WTC11 (cell line): Measurements from ENCODE around the gene TEKTIP1. TPM values are rescaled to one million over a fixed set of nuclear protein-coding genes. Genes with fewer than 3 reads are reported as not detected.
A peak's percentile ranks its signal among the peaks of the same experiment; 100 is the strongest.

Experiments
- ATAC-seq: fragments of 200-7000 bp; cut with Tn5 transposase; 2 replicates; pipeline ENCODE4 v1.10.0; 2021; ENCODE audit warnings: mild to moderate bottlenecking, moderate library complexity
- CTCF ChIA-PET: fragments of 300-600 bp; sonication (Branson Sonifier 250); formaldehyde crosslinking; loops from one replicate; lab custom pipeline; 2021; ENCODE audit warnings: antibody characterized with exemption; lab: Charles Lee
- POLR2A ChIA-PET: fragments of 350-600 bp; sonication (Branson Sonifier 250); formaldehyde crosslinking; loops from one replicate; lab custom pipeline; 2021; ENCODE audit warnings: antibody characterized with exemption; lab: Charles Lee
- DNase-seq: peaks from one replicate; pipeline ENCODE4 v3.0.0; 2021; ENCODE audit warnings: low spot score
- H3K27ac Mint-ChIP-seq: 2 replicates; pipeline ENCODE4 v1.8.0; 2021; ENCODE audit warnings: mixed read lengths
- H3K27me3 Mint-ChIP-seq: 2 replicates; pipeline ENCODE4 v1.8.0; 2021; ENCODE audit warnings: low read depth, mild to moderate bottlenecking, moderate library complexity, mixed read lengths
- H3K36me3 Mint-ChIP-seq: 2 replicates; pipeline ENCODE4 v1.8.0; 2021; ENCODE audit warnings: mixed read lengths
- H3K4me1 Mint-ChIP-seq: 2 replicates; pipeline ENCODE4 v1.8.0; 2022; ENCODE audit warnings: mixed read lengths
- H3K4me3 Mint-ChIP-seq: 2 replicates; pipeline ENCODE4 v1.8.0; 2021; ENCODE audit warnings: mild to moderate bottlenecking, moderate library complexity, mixed read lengths
- H3K9me3 Mint-ChIP-seq: 2 replicates; pipeline ENCODE4 v1.8.0; 2021; ENCODE audit warnings: mixed read lengths
- CREB1 ChIP-seq: sonication (generic); formaldehyde crosslinking; IDR thresholded peaks from 2 replicates; pipeline ENCODE4 v1.8.0; 2023; ENCODE audit warnings: mild to moderate bottlenecking, missing genetic modification reagents
- CREM ChIP-seq: sonication (generic); formaldehyde crosslinking; IDR thresholded peaks from 2 replicates; pipeline ENCODE4 v1.8.1; 2022; ENCODE audit warnings: mild to moderate bottlenecking, missing genetic modification reagents, moderate library complexity
- CTCF ChIP-seq: fragments of 200-600 bp; IDR thresholded peaks from 2 replicates; pipeline ENCODE4 v1.8.0; 2022; ENCODE audit warnings: antibody characterized with exemption
- E2F1 ChIP-seq: sonication (generic); formaldehyde crosslinking; IDR thresholded peaks from 2 replicates; pipeline ENCODE4 v1.8.0; 2022; ENCODE audit warnings: mild to moderate bottlenecking, missing genetic modification reagents
- ETV6 ChIP-seq: sonication (generic); formaldehyde crosslinking; IDR thresholded peaks from 2 replicates; pipeline ENCODE4 v1.8.1; 2022; ENCODE audit warnings: mild to moderate bottlenecking, missing genetic modification reagents
- FOXJ3 ChIP-seq: sonication (generic); formaldehyde crosslinking; IDR thresholded peaks from 2 replicates; pipeline ENCODE4 v1.9.0; 2021; ENCODE audit warnings: missing genetic modification reagents, mild to moderate bottlenecking, borderline replicate concordance
- FOXK1 ChIP-seq: sonication (generic); formaldehyde crosslinking; IDR thresholded peaks from 2 replicates; pipeline ENCODE4 v1.8.0; 2022; ENCODE audit warnings: mild to moderate bottlenecking, moderate library complexity, missing genetic modification reagents
- JAZF1 ChIP-seq: fragments of 250-450 bp; sonication (Bioruptor Pico); IDR thresholded peaks from 2 replicates; pipeline ENCODE4 v1.9.0; 2021; ENCODE audit warnings: moderate library complexity, mild to moderate bottlenecking, inconsistent platforms
- MXD4 ChIP-seq: fragments of 250-450 bp; sonication (Bioruptor Pico); IDR thresholded peaks from 2 replicates; pipeline ENCODE4 v1.8.0; 2021; ENCODE audit warnings: mild to moderate bottlenecking, moderate library complexity, borderline replicate concordance
- MYBL2 ChIP-seq: sonication (generic); formaldehyde crosslinking; IDR thresholded peaks from 2 replicates; pipeline ENCODE4 v1.8.1; 2023; ENCODE audit warnings: mild to moderate bottlenecking, moderate library complexity, missing genetic modification reagents
- NFE2L1 ChIP-seq: sonication (generic); formaldehyde crosslinking; IDR thresholded peaks from 2 replicates; pipeline ENCODE4 v1.8.1; 2023; ENCODE audit warnings: missing genetic modification reagents
- NFYB ChIP-seq: sonication (generic); formaldehyde crosslinking; conservative IDR thresholded peaks from 2 replicates; pipeline ENCODE4 v1.8.0; 2022; ENCODE audit warnings: low read depth, missing genetic modification reagents
- NR3C1 ChIP-seq: sonication (generic); formaldehyde crosslinking; conservative IDR thresholded peaks from 2 replicates; pipeline ENCODE4 v1.8.1; 2023; ENCODE audit warnings: low read depth, mild to moderate bottlenecking, missing genetic modification reagents
- SMAD4 ChIP-seq: sonication (generic); formaldehyde crosslinking; IDR thresholded peaks from 2 replicates; pipeline ENCODE4 v1.8.0; 2022; ENCODE audit warnings: mild to moderate bottlenecking, missing genetic modification reagents
- SOX15 ChIP-seq: fragments of 250-450 bp; sonication (Bioruptor Pico); IDR thresholded peaks from 2 replicates; pipeline ENCODE4 v1.9.0; 2021; ENCODE audit warnings: mild to moderate bottlenecking
- ZNF423 ChIP-seq: fragments of 250-450 bp; sonication (Bioruptor Pico); IDR thresholded peaks from 2 replicates; pipeline ENCODE4 v2.1.2; 2022; ENCODE audit warnings: mild to moderate bottlenecking, moderate library complexity
- ZNF425 ChIP-seq: fragments of 250-450 bp; sonication (Bioruptor Pico); conservative IDR thresholded peaks from 2 replicates; pipeline ENCODE4 v1.9.0; 2021; ENCODE audit warnings: mild to moderate bottlenecking
- ZNF532 ChIP-seq: fragments of 250-450 bp; sonication (Bioruptor Pico); IDR thresholded peaks from 2 replicates; pipeline ENCODE4 v1.9.0; 2021; ENCODE audit warnings: mild to moderate bottlenecking, borderline replicate concordance
- ZSCAN18 ChIP-seq: fragments of 250-450 bp; sonication (Bioruptor Pico); IDR thresholded peaks from 2 replicates; pipeline ENCODE4 v2.1.2; 2022; ENCODE audit warnings: mild to moderate bottlenecking, moderate library complexity
- total RNA-seq: library from RNA; stranded (reverse); gene quantifications from 3 replicates; pipeline ENCODE4 v1.2.3, GENCODE V29; 2021

TEKTIP1 gene
- total RNA-seq, 1 experiment from 2014 or later = 6.3 TPM

- no peak overlapping the region for H3K4me3 Mint-ChIP-seq
- H3K36me3 Mint-ChIP-seq = peaks cover 30% of the 10 kb centered on the region
- no peak for TF ChIP-seq CREB1 (CRISPR knock-in tag)
- no peak for TF ChIP-seq MXD4
- TF ChIP-seq ZSCAN18 (CRISPR knock-in tag) = no peak
- TF ChIP-seq NFE2L1 (CRISPR knock-in tag) = no peak
- no peak for TF ChIP-seq ZNF423
- TF ChIP-seq ETV6 (CRISPR knock-in tag) = no peak
- TF ChIP-seq NR3C1 (CRISPR knock-in tag) = no peak
- TF ChIP-seq E2F1 (CRISPR knock-in tag) = no peak
- DNase-seq = no peak
- H3K4me1 Mint-ChIP-seq = no peaks in the 10 kb centered on the region
- no peak overlapping the region for H3K27ac Mint-ChIP-seq
- ChIA-PET POLR2A (no interaction called here), CTCF (no interaction called here)
- H3K27me3 Mint-ChIP-seq = no peaks in the 10 kb centered on the region
- no peak for ATAC-seq
- no peaks in the 10 kb centered on the region for H3K9me3 Mint-ChIP-seq
Measured at GRCh38 chr19:3530389-3530788, 8.6 kb upstream of the TEKTIP1 start.

- no peak for DNase-seq
- Mint-ChIP-seq H3K4me1 (no peaks in the 10 kb centered on the region), H3K27ac (no peak overlapping the region), H3K9me3 (no peaks in the 10 kb centered on the region), H3K36me3 (peaks cover 33% of the 10 kb centered on the region), H3K27me3 (no peaks in the 10 kb centered on the region)
- peak; percentile 50; the same call in 1 of the 2 replicates for ATAC-seq
- CTCF ChIA-PET = interaction anchor here (1.0 to 1.5 kb wide), 5 partner anchors 13 to 193 kb away, joined by 3 to 8 read pairs (median 3); no protein-coding TSS in a partner anchor
- POLR2A ChIA-PET = interaction anchor here (0.6 kb wide), 1 partner anchor 14 kb away, joined by 8 read pairs; no protein-coding TSS in a partner anchor
- TF ChIP-seq JAZF1 (CRISPR knock-in tag) = no peak
- TF ChIP-seq, all 79 proteins: peak for 0
- H3K4me3 Mint-ChIP-seq = no peak overlapping the region
Measured at GRCh38 chr19:3531716-3532115, 7.3 kb upstream of the TEKTIP1 start.

- no peak for ATAC-seq
- Mint-ChIP-seq H3K4me3 (no peak overlapping the region), H3K36me3 (peaks cover 29% of the 10 kb centered on the region), H3K27me3 (no peaks in the 10 kb centered on the region), H3K27ac (no peak overlapping the region), H3K9me3 (no peaks in the 10 kb centered on the region), H3K4me1 (no peaks in the 10 kb centered on the region)
- DNase-seq = no peak
- no peak for TF ChIP-seq FOXK1 (CRISPR knock-in tag)
- TF ChIP-seq ZNF423 = no peak
- no peak for TF ChIP-seq FOXJ3 (CRISPR knock-in tag)
- no peak for TF ChIP-seq ZNF425 (CRISPR knock-in tag)
- TF ChIP-seq SOX15 = no peak
- ChIA-PET CTCF (interaction anchor here (1.0 to 1.5 kb wide), 4 partner anchors 13 to 192 kb away, joined by 3 to 8 read pairs (median 4); no protein-coding TSS in a partner anchor), POLR2A (no interaction called here)
Measured at GRCh38 chr19:3532154-3532786, 6.7 kb upstream of the TEKTIP1 start.

GRCh38 chr19:3533033-3533432 is 5.9 kb upstream of the TEKTIP1 start:
- Mint-ChIP-seq H3K36me3 (peaks cover 29% of the 10 kb centered on the region), H3K27me3 (no peaks in the 10 kb centered on the region)
- no peak for TF ChIP-seq SMAD4 (CRISPR knock-in tag)
- no peak for TF ChIP-seq MYBL2 (CRISPR knock-in tag)
- no peak for TF ChIP-seq ZNF532 (CRISPR knock-in tag)
- TF ChIP-seq CTCF = no peak
- TF ChIP-seq NFE2L1 (CRISPR knock-in tag) = no peak
- no peak for TF ChIP-seq NFYB
- no peak for TF ChIP-seq CREM (CRISPR knock-in tag)

More at GRCh38 chr19:3533033-3533432, 5.9 kb upstream of the TEKTIP1 start:
- Mint-ChIP-seq H3K27ac (no peak overlapping the region), H3K9me3 (no peaks in the 10 kb centered on the region), H3K4me3 (no peak overlapping the region), H3K4me1 (no peaks in the 10 kb centered on the region)
- ATAC-seq (no peak), DNase-seq (no peak)
- POLR2A ChIA-PET = no interaction called here
- CTCF ChIA-PET = no interaction called here
